Astrocyte (in vitro differentiated cells and primary cell): Measurements from ENCODE around the gene GREM2. TPM values are rescaled to one million over a fixed set of nuclear protein-coding genes. Genes with fewer than 3 reads are reported as not detected.

Experiments
- DNase-seq: peaks from one replicate; pipeline ENCODE4 v3.0.0-alpha.2; 2010; ENCODE audit warnings: low read depth
- FAIRE-seq: peaks from 2 replicates; lab custom pipeline; 2011; peaks lifted over from hg19 to GRCh38; lab: Jason Lieb, UNC
- H2AFZ ChIP-seq: 2 replicates; pipeline ENCODE4 v1.6.0; 2012; ENCODE audit warnings: low read depth, low read length, inconsistent platforms
- H3K27ac ChIP-seq: 2 replicates; pipeline ENCODE4 v1.5.1; 2011; ENCODE audit warnings: low read depth, low read length, inconsistent platforms
- H3K27me3 ChIP-seq: 2 replicates; pipeline ENCODE4 v1.6.0; 2011; ENCODE audit warnings: low read length, inconsistent platforms; ENCODE audit not compliant: insufficient read depth
- H3K36me3 ChIP-seq: 2 replicates; pipeline ENCODE4 v1.5.1; 2011; ENCODE audit warnings: low read length, inconsistent platforms; ENCODE audit not compliant: insufficient read depth
- H3K4me1 ChIP-seq: 2 replicates; pipeline ENCODE4 v1.5.1; 2011; ENCODE audit warnings: low read length, inconsistent platforms; ENCODE audit not compliant: insufficient read depth
- H3K4me2 ChIP-seq: 2 replicates; pipeline ENCODE4 v1.6.0; 2012; ENCODE audit warnings: low read length, inconsistent platforms
- H3K4me3 ChIP-seq: 2 replicates; pipeline ENCODE4 v1.5.1; 2011; ENCODE audit warnings: low read depth, mild to moderate bottlenecking, low read length, inconsistent platforms; ENCODE audit not compliant: insufficient read depth
- H3K79me2 ChIP-seq: 2 replicates; pipeline ENCODE4 v1.6.0; 2012; ENCODE audit warnings: mild to moderate bottlenecking, low read length, inconsistent platforms; ENCODE audit not compliant: insufficient read depth
- H3K9ac ChIP-seq: 2 replicates; pipeline ENCODE4 v1.6.0; 2012; ENCODE audit warnings: mild to moderate bottlenecking, low read length, inconsistent platforms
- H3K9me3 ChIP-seq: 2 replicates; pipeline ENCODE4 v1.5.1; 2012; ENCODE audit warnings: low read depth, mild to moderate bottlenecking, low read length, inconsistent platforms; ENCODE audit not compliant: insufficient read depth
- H4K20me1 ChIP-seq: 2 replicates; pipeline ENCODE4 v1.6.0; 2012; ENCODE audit warnings: low read length, inconsistent platforms; ENCODE audit not compliant: insufficient read depth
- H3K27ac Mint-ChIP-seq: one replicate; pipeline ENCODE4 v1.8.0; 2021; ENCODE audit warnings: mild to moderate bottlenecking, mixed read lengths; ENCODE audit not compliant: unreplicated experiment
- H3K27me3 Mint-ChIP-seq: one replicate; pipeline ENCODE4 v1.8.0; 2021; ENCODE audit warnings: low read depth, mixed read lengths; ENCODE audit not compliant: unreplicated experiment
- H3K36me3 Mint-ChIP-seq: one replicate; pipeline ENCODE4 v1.8.0; 2021; ENCODE audit warnings: low read depth, mixed read lengths; ENCODE audit not compliant: unreplicated experiment
- H3K4me1 Mint-ChIP-seq: one replicate; pipeline ENCODE4 v1.8.0; 2021; ENCODE audit warnings: low read depth, mixed read lengths; ENCODE audit not compliant: unreplicated experiment
- H3K4me3 Mint-ChIP-seq: one replicate; pipeline ENCODE4 v1.8.0; 2021; ENCODE audit warnings: mild to moderate bottlenecking, moderate library complexity, mixed read lengths; ENCODE audit not compliant: unreplicated experiment
- H3K9me3 Mint-ChIP-seq: one replicate; pipeline ENCODE4 v1.8.0; 2021; ENCODE audit warnings: mild to moderate bottlenecking, mixed read lengths; ENCODE audit not compliant: unreplicated experiment
- CTCF ChIP-seq: IDR thresholded peaks from 2 replicates; pipeline ENCODE4 v1.5.1; 2011; ENCODE audit warnings: low read depth, mild to moderate bottlenecking, inconsistent platforms, low read length, moderate library complexity; ENCODE audit not compliant: insufficient read depth
- EZH2 ChIP-seq: IDR thresholded peaks from 2 replicates; pipeline ENCODE4 v1.6.1; 2012; ENCODE audit warnings: mild to moderate bottlenecking, low read length, inconsistent platforms; ENCODE audit not compliant: insufficient read depth
- total RNA-seq: library from RNA; stranded (reverse); gene quantifications from 2 replicates; pipeline ENCODE4 v1.2.1, GENCODE V29; 2021

Gene GREM2
- total RNA-seq, 1 donor from 2014 or later, result 0.14 TPM

- no peaks in the 10 kb centered on the region for H4K20me1 ChIP-seq
- no peak overlapping the region for H3K4me2 ChIP-seq
- H3K36me3 Mint-ChIP-seq, result no peaks in the 10 kb centered on the region
- FAIRE-seq (no peak), DNase-seq (no peak)
- no peaks in the 10 kb centered on the region for H3K79me2 ChIP-seq
- no peak overlapping the region for H3K4me3 ChIP-seq
- peaks cover under 1% of the 10 kb centered on the region for H3K4me1 ChIP-seq
- no peak overlapping the region for H3K4me3 Mint-ChIP-seq
- no peaks in the 10 kb centered on the region for H3K9me3 ChIP-seq
- no peaks in the 10 kb centered on the region for H3K36me3 ChIP-seq
- no peaks in the 10 kb centered on the region for H3K9me3 Mint-ChIP-seq
- TF ChIP-seq CTCF (no peak), EZH2 (no peak)
- H2AFZ ChIP-seq, result no peak overlapping the region
- H3K27me3 ChIP-seq, result no peaks in the 10 kb centered on the region
- no peak overlapping the region for H3K27ac ChIP-seq
- H3K27me3 Mint-ChIP-seq, result no peaks in the 10 kb centered on the region
- no peaks in the 10 kb centered on the region for H3K4me1 Mint-ChIP-seq
- no peak overlapping the region for H3K9ac ChIP-seq
- H3K27ac Mint-ChIP-seq, result no peak overlapping the region
Observed at GRCh38 chr1:240591564-240591963, 20.4 kb downstream of the GREM2 start.

- Histone ChIP-seq H3K4me3 (no peak overlapping the region), H3K79me2 (no peaks in the 10 kb centered on the region), H3K4me1 (no peaks in the 10 kb centered on the region), H3K27ac (no peak overlapping the region), H3K36me3 (no peaks in the 10 kb centered on the region), H3K4me2 (no peak overlapping the region), H4K20me1 (no peaks in the 10 kb centered on the region), H2AFZ (no peak overlapping the region), H3K9me3 (no peaks in the 10 kb centered on the region), H3K27me3 (no peaks in the 10 kb centered on the region), H3K9ac (no peak overlapping the region)
- DNase-seq (no peak), FAIRE-seq (no peak)
- TF ChIP-seq CTCF, result no peak
- no peak for TF ChIP-seq EZH2
- Mint-ChIP-seq H3K9me3 (no peaks in the 10 kb centered on the region), H3K36me3 (no peaks in the 10 kb centered on the region), H3K4me3 (no peak overlapping the region), H3K27ac (no peak overlapping the region), H3K27me3 (peaks cover 2% of the 10 kb centered on the region), H3K4me1 (no peaks in the 10 kb centered on the region)
Observed at GRCh38 chr1:240591078-240591477, 20.9 kb downstream of the GREM2 start.

- Mint-ChIP-seq H3K4me3 (no peak overlapping the region), H3K27me3 (peaks cover 2% of the 10 kb centered on the region), H3K4me1 (no peaks in the 10 kb centered on the region), H3K27ac (no peak overlapping the region), H3K9me3 (no peaks in the 10 kb centered on the region), H3K36me3 (no peaks in the 10 kb centered on the region)
- no peak overlapping the region for H3K4me3 ChIP-seq
- H3K9me3 ChIP-seq, result no peaks in the 10 kb centered on the region
- no peaks in the 10 kb centered on the region for H4K20me1 ChIP-seq
- H2AFZ ChIP-seq, result no peak overlapping the region
- no peaks in the 10 kb centered on the region for H3K36me3 ChIP-seq
- H3K4me2 ChIP-seq, result no peak overlapping the region
- no peaks in the 10 kb centered on the region for H3K27me3 ChIP-seq
- DNase-seq (no peak), FAIRE-seq (no peak)
- TF ChIP-seq EZH2, result no peak
- no peak for TF ChIP-seq CTCF
- H3K27ac ChIP-seq, result no peak overlapping the region
- no peak overlapping the region for H3K9ac ChIP-seq
- no peaks in the 10 kb centered on the region for H3K79me2 ChIP-seq
- H3K4me1 ChIP-seq, result no peaks in the 10 kb centered on the region
Observed at GRCh38 chr1:240589585-240590110, 22.3 kb downstream of the GREM2 start.
